Fibroblast of skin of back (primary cell): Measurements from ENCODE around the gene ARNT2. TPM values are rescaled to one million over a fixed set of nuclear protein-coding genes. Genes with fewer than 3 reads are reported as not detected.
A peak's percentile ranks its signal among the peaks of the same experiment; 100 is the strongest.
"Not testable (repeated sequence)": the region's sequence is repeated elsewhere in the genome, so short reads cannot be mapped to it uniquely, and the experiment has no call there.

Experiments
- DNase-seq: peaks from one replicate; pipeline ENCODE4 v3.0.0-alpha.2; 2013
- polyA plus RNA-seq, 2 experiments: library from polyadenylated mRNA; unstranded; fragments of 120-200 nt; gene quantifications; one replicate each; pipeline ENCODE4 v1.2.1, GENCODE V29; 2013; ENCODE audit not compliant: insufficient read length in 2 of 2

The ARNT2 gene
- polyA plus RNA-seq (2013, experiment 1 of 2; ENCODE audit: insufficient read length): 17.0 TPM
- 21.3 TPM for polyA plus RNA-seq (2013, experiment 2 of 2; ENCODE audit: insufficient read length)

GRCh38 chr15:80404057-80404760, at the start of gene ARNT2:
TSS of gene ARNT2 (plus strand) at chr15:80404382. CDS start at chr15:80404516, 134 bp downstream.
- peak; percentile 44 for DNase-seq

GRCh38 chr15:80367094-80367493, 37.1 kb upstream of the ARNT2 start:
- peak; percentile 7 for DNase-seq

- no peak for DNase-seq
These were observed 36.5 kb upstream of the ARNT2 start for GRCh38 chr15:80367661-80368060.

GRCh38 chr15:80371924-80372323, 32.3 kb upstream of the ARNT2 start:
- no peak for DNase-seq

GRCh38 chr15:80374441-80374840, 29.7 kb upstream of the ARNT2 start:
- no peak for DNase-seq

GRCh38 chr15:80375968-80376891, 28.0 kb upstream of the ARNT2 start:
- DNase-seq: no peak

- DNase-seq: no peak
These were observed 24.5 kb upstream of the ARNT2 start for GRCh38 chr15:80379693-80380092.

GRCh38 chr15:80380154-80380553, 24.0 kb upstream of the ARNT2 start:
- no peak for DNase-seq

GRCh38 chr15:80382285-80382684, 21.9 kb upstream of the ARNT2 start:
- no peak for DNase-seq

- no peak for DNase-seq
These were observed 19.8 kb upstream of the ARNT2 start for GRCh38 chr15:80384432-80384831.

GRCh38 chr15:80386151-80386550, 18.0 kb upstream of the ARNT2 start:
- no peak for DNase-seq

GRCh38 chr15:80388326-80388725, 15.9 kb upstream of the ARNT2 start:
- DNase-seq: no peak

- no peak for DNase-seq
These were observed 14.8 kb upstream of the ARNT2 start for GRCh38 chr15:80389370-80389769.

GRCh38 chr15:80390942-80391341, 13.2 kb upstream of the ARNT2 start:
- not testable (repeated sequence) for DNase-seq

GRCh38 chr15:80395616-80396015, 8.6 kb upstream of the ARNT2 start:
- DNase-seq: no peak

GRCh38 chr15:80396096-80396495, 8.1 kb upstream of the ARNT2 start:
- DNase-seq: no peak

- no peak for DNase-seq
These were observed 4.7 kb upstream of the ARNT2 start for GRCh38 chr15:80399508-80399907.

GRCh38 chr15:80401456-80401855, 2.7 kb upstream of the ARNT2 start:
- DNase-seq: no peak

- DNase-seq: no peak
These were observed 1.8 kb upstream of the ARNT2 start for GRCh38 chr15:80402339-80402738.

GRCh38 chr15:80403712-80404056, 498 bp upstream of the ARNT2 start:
- peak; percentile 17 for DNase-seq

- DNase-seq: peak; percentile 40
These were observed 775 bp downstream of the ARNT2 start for GRCh38 chr15:80404761-80405553.

GRCh38 chr15:80405554-80405850, 1.3 kb downstream of the ARNT2 start:
- no peak for DNase-seq

GRCh38 chr15:80405970-80406369, 1.8 kb downstream of the ARNT2 start:
- DNase-seq: no peak
